ENCODE data around the gene COG3.

Gene COG3

DNA sequence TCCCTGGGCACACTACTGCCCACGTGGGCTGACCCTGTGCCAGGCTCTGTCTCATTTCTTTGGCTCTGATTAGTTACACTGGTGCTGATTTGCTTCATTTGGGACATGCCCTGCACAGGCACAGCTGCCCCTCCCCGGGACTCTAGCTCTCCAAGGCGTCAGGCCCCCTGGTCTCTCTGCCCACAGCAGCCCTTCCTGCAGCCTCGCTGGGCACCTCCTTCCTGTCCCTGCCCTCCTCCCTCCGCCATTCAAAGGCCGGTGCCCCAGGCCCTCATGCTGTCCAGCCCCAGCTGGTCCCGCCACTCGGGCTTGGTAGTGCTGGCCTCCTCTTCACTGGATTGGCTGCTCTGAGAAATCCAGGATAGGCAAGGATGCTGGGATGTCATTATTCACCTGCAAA is 77.7 kb downstream of the COG3 start:
- DNase-seq, result no peak

DNA sequence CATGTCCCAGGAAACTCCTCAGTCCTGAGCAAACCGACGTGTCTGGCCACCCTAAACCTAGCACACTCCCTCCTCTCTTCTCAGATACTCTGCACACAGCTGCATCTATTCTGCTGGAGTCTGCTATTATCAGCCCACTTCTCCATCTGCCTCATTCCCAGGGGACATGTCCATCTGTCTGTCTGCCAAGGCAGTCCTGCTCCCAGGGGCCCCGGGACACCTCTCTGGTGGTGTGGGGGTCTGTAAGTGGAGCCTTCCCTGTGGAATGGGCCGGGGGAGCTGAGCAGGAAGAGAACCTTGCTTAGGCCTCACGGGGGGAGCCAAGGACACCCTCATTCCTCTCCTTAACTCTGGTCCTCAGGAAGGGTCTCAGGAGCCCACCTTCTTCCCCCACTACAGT is 78.1 kb downstream of the COG3 start:
- no peak for DNase-seq

DNA sequence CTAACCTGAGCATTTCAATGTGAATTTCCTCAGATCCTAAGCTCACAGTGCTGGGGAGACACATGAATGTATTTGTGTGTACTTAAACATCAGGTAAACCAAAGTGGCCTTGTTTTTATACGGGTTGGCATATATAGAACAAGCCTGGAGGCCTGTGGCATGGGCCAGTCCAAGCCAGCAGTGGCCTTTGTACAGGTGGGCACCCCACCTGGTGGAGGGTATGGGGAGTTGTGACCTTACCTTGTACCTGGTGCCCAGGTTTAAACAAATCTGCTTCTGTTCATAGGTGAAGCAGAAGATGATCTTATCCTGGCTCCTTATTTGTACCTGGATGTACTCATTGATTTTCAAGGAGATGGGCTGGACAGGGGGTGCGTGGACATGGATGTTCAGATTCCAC is 79.8 kb downstream of the COG3 start:
- no peak for DNase-seq

DNA sequence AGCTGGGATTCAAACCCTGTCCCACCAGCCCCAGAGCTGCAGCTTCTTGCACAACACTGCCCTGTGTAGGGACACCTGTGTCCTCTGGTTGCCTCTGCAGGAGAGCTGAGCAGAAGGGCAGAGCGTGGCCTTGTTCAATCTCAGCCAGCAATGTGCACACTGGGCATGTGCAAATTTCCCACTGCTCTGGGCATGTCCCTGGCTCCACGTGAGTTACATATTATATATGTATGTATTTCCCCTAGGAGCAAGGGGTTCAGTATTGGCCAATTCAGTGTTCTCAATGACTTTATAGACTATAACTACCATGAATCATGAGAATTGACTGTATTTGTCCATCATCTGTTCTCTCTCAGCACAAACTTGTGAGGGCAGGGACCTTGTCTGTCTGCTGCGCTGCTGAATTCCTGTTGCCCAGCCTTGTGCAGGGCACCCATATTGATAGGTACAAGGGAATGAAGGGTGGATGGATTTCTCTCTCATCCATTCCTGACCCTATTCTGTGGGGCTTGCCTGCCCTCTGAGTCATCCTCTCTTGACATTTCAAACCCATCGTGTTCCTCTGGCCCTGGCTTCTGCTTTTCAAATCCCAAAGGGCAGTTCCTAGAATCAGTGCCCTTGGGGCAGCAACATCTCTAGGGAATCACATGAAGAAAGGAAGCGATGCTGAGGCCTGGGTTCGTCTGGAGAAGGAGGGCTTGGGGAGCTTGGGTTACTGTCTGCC is 81.1 kb downstream of the COG3 start:
- no peak for DNase-seq

DNA sequence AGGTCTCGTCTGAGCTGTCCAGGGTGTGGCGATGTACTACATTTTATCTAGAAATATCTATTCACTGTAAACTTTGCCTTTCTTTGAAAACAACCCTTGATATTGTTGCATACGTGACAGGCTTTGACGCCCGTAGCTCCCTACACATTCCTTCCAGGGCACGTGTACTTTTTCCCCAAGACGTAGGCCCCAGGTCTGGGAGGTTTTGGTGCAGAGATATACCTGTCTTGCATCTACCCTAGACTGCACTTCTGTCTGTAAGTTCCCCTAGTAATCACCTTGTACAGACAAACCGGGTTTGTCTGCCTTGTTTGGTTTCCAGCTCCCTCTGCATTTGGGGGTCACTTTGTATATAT is 81.6 kb downstream of the COG3 start:
- no peak for DNase-seq

DNA sequence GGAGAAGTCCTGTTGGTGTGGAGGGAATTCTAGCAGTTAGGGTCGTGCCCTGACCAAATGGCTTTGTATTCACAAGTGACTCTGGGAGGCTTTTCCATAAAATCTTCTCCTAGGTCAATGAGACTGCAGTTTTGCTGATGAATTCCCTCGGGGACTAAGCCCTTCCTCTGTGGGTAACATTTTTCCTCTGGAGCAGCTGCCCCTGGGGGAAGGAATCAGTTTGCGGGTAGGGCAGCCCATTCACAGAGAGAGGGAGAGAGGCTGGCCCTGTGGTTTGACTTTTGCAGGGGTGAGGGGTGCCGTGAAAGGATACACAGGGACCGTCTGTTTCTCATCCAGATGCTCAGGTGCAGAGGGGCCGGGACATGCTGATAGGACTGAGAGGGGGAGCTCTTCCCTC is 83.5 kb downstream of the COG3 start:
- no peak for DNase-seq

DNA sequence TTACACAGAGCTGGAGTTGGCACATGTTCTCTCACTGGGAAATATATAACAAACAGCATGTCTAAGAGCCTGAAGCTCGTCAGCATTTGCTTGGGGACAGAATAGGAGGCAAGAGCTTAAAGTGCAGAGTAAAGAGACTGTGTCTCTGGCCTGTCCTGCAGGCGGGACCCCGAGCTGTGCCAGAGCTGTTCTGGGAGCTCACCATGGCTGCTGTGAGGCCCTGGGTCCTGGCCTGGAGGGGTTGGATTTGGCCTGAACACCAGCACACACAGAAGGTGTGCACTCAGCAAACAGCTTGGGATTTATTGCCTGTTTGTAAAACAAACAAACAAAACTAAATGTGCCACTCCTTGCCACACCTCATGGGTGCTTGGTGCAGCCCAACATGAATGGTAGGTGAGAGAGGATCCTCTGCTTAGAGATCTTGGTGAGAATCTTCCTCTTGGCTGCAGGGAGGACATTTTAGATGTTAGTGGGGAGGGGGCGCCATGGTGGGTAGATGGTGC is 89.9 kb downstream of the COG3 start:
- no peak for DNase-seq

DNA sequence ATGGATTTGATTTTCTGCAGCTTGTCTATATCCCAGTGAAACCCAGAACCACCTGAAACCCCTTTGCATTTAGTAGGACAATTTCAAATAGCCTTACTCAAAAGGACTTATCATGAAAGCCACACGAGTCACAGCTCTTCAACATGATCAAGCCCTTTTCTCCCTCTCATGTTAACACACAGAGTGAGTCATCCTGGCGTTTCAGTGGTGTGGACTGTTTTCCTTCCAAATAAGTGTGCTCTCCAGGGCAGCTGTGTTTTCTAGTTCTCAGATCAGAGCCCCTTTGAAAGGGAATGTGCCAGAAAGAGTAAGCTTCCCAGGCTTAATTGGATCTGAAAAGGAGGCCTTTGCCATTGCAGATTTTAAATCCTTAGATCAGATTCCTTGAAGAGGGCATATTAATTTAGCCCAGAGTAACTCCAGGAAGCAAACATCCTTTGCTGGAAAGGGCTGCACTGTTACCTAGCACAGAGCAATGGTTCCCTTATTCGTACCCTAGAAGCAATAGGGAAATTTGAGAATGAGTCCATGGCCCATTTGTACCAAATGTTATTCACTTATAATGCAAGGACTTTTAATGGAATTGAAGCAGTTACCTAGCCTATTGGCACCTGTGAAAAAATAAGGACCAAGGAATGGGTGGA is 99.5 kb downstream of the COG3 start:
- peak in 1 of 51 donors; percentile 2 for DNase-seq

DNA sequence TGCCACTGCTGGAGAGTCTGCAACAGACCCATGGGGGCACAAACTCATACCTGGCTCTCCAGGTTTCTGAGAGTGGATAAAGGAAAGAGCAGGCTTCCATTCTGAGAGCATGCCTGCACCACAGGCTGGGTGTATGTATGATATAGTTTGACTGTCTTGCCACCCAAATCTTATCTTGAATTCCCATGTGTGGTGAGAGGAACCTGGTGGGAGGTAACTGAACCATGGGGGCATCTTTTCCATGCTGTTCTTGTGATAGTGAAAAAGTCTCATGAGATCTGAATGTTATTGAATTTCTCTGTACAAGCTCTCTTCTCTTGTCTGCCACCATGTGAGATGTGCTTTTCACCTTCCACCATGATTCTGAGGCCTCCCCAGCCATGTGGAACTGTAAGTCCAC is 100.6 kb downstream of the COG3 start:
- no peak for DNase-seq

DNA sequence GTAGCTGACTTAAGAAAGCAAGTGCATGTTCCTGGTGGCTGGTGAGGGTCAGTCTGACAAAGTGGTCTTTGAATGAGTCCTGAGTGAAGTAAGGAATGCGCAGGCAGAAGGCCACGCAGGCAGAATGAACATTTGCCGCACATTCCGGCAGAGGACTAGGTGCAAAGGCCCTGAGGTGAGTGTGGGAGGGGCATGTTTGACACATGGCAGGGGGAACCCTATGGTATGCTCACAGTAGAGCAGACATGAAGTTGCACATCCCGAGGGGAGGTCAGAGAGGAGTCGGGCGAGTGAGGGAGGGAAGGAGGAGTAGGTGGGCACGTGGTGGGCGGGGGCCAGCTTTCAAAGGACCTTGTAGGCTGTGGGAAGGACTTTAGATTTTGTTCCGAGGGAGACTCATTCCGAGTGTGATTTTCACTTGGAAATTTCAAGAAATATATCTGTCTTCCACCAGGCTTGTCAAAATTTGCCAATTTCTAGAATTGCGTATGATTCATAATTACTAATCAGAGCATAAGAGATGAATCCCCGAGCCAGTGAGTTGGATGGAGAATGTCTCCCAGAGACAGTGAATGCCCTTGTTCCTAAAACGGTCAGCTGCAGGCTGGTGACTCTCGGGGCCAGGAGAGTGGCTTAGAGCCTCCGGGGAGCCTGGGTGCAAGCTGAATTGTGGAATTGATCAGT is 110.5 kb downstream of the COG3 start:
- no peak for DNase-seq

DNA sequence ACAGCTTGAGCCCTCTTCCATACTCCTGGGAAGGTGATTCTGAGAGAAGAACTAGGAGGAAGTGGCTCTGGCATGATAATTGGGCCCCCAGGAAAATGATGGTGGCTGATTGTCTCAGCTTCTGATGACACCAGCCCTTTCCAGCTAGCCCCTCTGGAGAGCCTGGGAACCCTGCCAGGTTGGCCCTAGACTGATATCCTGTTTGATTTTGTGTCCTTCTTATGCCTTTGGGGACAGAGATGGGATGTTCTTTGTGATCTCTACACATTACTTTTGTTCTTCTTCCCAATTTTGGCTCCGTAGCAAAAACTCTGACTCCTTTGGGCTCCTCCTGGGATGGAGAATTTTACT is 111.1 kb downstream of the COG3 start:
- no peak for DNase-seq

DNA sequence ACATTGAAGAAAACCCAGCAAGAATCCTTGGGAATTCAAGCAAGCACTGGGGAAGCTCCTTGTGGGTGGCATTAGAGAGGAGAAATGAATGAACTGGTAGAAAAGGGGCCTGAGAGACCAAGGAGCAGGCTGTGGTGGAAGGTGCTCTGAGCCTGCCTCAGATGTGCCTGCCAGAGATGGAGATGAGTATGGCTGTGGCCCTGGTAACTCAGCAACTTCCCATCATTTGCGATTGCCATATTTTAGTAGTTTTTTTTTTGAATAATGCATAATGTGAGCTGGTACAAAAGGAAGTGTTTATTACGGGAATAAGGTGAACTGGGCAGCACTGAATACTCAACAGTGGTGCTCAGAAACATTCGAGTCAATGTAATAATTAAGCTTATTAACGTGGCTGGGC is 111.7 kb downstream of the COG3 start:
- no peak for DNase-seq

DNA sequence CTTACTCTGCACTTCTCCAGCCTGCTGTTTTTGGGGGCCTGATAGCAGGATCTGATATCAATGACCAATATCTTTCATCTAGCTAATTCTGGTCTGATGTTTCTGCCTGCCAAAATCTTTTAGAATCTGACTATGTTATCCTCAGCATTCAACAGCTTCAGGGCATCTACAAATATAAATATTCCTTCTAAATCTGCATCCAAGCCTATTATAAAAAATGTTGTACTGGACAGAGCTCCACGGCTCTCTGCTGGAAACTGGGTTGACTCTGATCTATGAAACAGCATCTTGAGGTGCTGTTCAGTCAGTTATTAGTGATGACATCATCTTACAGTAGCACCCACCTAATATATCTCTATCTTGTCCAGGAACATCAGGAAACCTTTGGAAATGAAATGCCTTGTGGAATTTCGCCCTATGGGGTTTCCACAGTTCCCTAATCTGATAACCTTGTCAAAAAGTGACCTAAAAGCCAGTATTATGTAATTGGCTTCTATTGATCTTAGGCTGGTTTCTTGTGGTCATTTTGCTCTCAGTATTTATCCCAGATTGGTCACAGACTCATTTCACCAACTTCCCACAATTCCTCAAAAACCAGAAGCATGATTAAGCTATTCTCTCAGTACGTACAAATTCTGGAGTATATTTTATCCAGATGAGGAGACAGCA is 117.8 kb downstream of the COG3 start:
- DNase-seq, result no peak

DNA sequence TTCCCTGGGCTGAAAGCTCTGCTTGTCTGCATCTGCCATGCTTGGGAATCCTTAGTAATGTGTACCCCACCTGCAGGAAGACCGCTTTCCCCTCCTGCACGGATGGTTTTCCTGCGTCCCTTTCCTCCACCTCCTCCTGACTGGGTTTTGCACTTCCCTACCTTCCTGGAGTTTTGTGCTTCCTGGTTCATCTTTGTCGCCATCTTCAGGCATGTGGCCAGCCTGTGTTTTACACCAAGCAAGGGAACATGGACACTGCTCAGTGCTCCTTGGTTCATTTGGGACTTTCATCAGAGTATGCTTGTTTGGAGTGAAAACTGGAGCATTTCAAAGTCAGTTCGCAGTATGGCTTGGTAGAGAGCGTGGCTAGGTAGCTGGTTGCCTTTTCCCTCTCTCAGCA is 120.1 kb downstream of the COG3 start:
- no peak for DNase-seq

All from hypothalamus (tissue), 51 donors.